Activated CD4-positive, alpha-beta T cell treated with anti-CD3 and anti-CD28 coated beads, Interleukin-2, amount 50 U/mL, for 16 hours (primary cell): ENCODE measurements around the gene RPS6KL1.

Experiments used
- DNase-seq: peaks from one replicate; pipeline ENCODE4 v3.0.0-alpha.2; 2020

Gene RPS6KL1

DNA sequence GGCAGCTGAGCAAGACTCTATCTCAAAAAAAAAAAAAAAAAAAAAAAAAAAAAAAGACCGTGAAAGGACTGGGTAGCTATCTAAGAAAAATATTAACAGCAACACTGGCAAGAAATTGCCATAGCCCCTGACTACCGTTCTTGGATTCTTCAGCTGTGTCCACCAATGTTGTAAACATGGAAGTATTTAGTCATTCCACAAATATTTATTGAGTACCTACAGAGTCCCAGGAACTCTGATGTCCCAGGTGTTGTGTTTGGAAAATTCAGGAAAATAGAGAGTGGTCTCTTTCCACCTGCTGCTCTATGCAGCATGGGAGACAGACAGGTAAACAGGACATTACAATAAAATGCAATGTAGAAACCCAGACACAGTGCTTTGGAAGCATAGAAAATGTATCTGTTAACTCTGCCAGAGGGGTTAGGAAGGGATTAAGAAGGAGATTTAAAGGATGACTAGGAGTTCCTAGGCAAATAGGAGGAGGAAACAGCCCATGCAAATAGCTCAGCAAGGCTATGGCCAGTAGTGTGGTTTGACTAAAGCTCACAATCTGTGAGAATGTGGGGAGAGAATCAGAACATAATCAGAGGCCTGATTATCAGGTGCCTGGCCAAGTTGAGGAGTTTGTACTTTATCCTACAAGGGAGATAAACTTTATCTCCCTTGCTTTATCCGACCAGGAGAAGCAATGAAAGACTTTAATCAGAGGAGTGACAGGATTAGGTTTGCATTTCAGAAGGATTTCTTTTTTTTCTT lies 43.5 kb downstream of the RPS6KL1 start:
- DNase-seq, result no peak

DNA sequence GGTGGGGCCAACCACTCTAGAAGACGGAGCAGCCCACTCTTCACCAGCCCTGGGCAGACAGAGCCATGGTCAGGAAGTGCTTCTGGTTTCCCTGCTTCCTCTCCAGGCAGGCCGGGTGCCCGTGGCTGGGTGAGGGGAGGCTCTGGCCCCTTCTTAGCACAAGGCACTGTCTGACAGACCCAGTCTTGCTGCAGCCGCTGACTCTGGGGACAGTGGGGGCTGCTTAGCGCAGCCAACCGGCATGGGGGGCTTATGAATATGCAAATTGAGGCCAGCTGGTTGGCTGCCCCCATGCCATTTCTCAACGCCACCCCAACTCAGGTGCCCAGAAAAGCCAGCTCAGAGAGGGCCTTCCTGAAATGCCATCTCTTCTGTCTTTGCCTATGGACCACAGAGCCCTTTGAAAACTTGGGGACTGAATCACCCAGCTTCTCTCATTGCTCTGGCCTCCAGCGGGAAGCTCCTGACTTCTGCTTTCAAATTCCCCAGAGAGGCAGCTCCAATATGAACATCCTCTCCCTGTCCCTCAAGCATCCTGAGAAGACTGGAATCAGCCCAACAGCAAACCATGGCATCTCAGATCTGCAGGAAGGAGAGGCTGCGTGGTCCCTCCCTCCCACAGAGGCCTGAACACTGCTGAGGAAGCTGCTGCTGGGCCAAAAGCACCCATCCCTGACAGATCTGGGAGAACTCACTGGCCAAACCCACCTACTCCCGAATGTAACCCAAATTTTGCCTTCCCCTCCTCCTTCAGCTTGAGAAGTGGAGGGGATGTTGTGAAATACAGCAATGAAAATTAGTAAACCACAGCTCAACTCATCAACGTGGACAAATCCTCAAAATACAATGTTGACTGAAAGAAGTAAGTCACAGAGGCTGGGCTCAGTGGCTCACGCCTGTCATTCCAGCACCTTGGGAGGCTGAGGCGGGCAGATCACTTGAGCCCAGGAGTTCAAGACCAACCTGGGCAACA lies 46.8 kb downstream of the RPS6KL1 start, which contains the start of gene PROX2:
PROX2 (minus strand) TSS at position 205 of the 973 bp plus-strand sequence. CDS start 12,311 bp downstream, outside the sequence.
- no peak for DNase-seq

DNA sequence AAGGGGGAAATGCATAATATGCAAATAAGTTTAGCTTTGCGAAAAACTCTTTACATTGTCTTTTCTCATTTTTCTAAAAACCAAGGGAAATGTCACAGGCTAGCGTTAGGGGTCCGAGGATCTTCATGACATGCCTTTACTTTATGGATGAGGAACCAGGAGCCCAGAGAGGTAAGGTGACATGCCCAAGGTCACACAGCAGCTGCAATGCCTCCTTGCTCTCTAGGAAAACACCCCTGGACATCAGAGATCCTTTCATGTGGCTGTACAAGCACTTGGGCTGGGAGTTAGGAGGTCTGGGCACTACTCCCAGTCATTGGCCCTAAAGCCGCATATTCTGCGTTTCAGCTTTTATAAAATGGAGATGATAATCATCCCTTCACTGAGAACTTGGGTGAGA lies 47.9 kb downstream of the RPS6KL1 start:
- no peak for DNase-seq

DNA sequence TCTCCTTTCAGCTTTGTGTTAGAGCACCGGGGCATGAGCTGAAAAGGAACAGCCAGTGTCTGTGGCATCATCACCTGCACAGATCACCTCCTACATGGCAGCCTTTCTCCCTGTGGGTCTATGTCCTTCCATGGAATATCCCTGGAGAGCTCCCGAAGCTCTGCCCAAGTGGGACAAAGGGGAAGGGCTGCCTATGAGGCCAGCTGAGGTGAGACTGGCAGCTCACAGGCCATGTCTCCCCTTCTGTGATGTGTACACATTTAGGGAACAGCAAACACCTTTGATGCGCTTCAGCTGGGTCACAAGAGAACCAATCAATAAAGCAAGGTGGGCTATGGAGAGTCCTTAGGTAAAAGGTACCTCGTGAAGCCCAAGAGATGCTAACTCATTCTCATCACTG lies 51.2 kb downstream of the RPS6KL1 start:
- no peak for DNase-seq

DNA sequence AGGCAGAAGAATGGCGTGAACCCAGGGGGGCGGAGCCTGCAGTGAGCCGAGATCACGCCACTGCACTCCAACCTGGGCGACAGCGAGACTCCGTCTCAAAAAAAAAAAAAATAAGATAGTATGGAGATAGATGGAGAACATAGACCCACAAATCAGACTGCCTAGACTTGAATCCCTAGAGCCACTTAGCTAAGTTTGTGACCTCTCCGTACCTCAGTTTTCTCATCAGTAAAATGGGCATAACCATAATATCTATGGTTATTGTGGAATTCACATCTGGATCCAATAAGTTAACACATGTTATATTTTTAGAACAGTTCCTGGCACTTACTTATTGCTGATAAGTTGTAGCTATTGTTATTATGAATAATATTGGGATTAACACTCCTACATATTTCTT lies 54.3 kb downstream of the RPS6KL1 start:
- DNase-seq, result no peak

DNA sequence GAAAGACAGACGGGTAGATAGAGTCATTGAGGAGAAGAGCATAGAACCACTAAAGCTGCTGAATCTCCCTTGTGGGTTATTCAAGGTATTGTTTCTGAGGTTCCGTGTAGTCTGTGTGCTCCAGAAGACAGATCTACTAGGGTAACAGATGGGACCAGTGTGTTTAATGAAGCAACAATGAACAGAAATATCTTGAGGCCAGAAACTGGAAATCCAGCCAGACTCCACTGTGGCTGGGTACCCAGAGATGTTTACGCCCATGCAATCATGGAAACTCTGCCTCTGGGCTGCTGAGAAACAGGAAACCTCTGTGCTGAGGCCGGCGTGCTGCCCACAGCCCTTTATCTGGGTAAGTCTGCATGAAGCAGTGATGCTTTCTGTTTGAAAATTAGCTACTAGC lies 55.4 kb downstream of the RPS6KL1 start:
- peak; percentile 37 for DNase-seq

DNA sequence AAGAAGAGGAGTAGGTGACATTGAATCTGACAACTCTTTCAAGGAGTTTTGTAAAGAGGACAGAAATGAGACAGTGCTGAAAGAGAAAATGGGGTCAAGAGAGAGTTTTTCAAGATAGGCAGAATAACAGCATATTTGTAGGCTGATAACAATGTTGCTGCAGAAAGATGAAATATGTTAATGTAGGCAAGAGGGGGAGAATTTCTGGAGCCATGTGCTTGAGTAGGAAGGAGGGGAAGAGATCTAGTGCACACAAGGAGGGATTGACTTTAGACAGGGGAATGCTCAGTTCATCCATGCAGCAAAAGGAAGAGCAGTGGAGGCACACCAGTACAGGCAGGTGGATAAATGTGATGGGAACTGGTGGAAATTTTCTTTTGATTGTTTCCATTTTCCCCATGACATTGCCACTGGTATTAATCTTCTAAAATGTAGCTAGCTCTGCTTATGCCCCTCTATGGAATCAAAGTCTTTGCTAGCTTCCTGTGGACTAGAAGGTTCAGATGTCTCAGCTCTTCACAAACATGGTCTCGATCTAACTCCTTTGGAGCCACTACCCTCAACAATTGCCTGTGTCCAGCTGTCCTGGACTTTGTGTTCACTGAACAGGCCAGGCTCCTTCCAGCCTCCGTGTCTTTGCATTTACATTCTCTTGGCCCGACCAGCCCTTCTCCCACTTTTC lies 56.2 kb downstream of the RPS6KL1 start:
- no peak for DNase-seq

DNA sequence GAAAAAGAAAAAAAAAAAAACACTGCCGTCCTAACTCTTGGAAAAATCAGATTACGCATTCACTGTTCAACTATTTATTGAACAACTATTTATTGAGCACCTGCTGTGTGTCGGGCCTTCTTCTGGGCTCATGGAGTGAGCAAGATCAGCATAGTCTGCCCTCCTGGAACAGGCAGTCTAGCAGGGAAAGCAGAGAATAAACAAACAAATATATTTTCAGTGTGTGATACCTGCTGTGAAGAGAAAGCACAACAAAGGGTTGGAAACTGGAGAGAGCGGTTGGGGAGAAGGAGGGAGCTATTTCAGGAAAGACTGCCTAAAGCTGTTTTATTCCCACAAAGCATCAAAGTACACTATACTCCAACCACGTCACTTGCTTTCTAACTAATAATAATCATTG lies 57.9 kb downstream of the RPS6KL1 start:
- DNase-seq, result no peak

DNA sequence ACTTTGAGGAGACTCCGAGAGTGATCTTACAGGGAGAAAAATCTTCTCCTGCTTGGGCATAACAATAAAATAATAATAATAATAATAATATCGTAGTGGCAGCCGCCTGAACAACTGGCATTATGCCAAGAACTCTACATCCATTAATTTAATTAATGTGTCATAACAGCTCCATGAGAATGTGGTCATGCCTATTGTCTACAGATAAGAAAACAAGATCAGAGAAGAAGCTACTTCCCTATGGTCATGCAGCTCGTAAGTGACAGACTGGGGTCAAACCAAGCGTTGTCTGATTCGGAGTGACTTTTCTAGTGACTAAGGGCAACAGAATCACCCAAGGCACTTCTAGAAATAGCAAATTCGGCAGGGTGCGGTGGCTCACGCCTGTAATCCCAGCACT lies 58.9 kb downstream of the RPS6KL1 start:
- no peak for DNase-seq

DNA sequence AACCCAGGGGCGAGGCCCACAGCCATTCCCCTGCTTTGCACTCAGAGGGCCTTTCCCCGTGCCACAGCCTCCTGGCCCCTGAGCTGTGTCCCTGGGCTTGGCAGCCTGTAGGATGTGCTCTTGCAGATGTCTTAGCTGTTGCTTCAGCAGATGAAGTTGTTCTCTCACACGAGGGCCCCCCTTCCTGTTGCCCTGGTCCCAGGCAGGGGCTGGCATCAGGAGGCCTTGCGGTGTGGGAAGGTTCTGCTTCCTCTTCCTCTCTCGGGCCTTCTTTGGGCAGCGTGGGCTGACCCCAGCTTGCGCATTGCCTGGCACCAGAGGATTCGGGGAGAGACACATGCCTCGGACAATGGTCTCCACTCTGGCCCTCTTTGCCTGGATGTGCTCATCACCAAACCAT lies 59.8 kb downstream of the RPS6KL1 start:
- DNase-seq, result no peak

DNA sequence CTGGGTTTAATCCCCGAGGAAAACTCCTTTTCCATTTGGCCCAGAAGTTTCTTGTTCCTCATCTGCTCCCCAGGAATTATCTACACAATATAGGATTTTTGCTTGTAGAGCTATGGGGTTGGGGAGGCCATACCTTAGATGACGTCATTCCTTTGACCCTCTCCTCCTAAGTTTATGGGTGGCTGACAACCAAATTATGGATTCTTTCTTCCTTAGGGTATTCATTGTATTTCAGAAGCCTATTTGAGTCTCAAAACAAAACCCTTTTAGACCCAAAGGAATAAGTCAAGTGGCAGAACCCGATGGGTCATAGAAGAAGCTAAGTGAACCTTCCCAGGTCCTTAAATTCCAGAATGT lies 61.3 kb downstream of the RPS6KL1 start:
- no peak for DNase-seq

DNA sequence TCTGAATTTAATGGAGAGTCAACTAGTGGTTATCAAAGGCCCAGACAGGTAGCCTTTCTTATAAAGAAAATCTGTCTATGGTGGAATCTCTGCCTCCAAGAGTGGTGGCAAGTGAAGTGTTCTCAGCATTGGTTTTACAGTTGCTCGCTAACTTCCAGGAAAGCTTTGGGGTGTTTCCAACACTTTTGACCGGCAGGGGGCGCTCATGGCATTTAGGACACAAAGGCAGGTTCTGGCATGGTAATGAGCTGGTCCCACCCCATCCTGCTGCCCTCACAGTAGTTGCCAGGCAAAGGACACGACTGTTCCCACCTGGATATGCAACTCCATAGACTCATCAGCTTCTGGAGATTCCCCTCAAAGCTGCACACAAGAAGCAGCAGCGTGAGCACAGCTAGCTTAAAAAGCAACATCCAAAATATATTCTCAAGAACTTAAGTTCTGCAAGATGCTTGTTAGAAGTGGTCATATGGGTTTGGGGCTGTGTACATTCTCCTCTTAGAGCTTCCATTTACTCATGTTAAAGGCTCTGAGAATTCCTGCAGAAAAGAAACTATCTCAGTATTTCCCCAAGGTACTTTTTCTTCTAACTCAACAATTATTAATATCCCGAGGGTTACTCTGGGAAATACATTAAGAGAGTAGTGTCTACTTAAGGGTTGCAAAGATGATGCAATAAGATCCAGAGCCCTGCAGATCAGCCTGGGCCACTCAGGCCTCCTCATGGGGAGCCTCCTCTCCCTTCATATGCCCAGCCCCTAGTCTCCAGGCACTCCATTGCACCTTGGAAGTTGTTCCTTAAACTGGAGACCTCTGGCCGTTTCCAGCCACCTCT lies 61.9 kb downstream of the RPS6KL1 start:
- DNase-seq, result peak; percentile 89

DNA sequence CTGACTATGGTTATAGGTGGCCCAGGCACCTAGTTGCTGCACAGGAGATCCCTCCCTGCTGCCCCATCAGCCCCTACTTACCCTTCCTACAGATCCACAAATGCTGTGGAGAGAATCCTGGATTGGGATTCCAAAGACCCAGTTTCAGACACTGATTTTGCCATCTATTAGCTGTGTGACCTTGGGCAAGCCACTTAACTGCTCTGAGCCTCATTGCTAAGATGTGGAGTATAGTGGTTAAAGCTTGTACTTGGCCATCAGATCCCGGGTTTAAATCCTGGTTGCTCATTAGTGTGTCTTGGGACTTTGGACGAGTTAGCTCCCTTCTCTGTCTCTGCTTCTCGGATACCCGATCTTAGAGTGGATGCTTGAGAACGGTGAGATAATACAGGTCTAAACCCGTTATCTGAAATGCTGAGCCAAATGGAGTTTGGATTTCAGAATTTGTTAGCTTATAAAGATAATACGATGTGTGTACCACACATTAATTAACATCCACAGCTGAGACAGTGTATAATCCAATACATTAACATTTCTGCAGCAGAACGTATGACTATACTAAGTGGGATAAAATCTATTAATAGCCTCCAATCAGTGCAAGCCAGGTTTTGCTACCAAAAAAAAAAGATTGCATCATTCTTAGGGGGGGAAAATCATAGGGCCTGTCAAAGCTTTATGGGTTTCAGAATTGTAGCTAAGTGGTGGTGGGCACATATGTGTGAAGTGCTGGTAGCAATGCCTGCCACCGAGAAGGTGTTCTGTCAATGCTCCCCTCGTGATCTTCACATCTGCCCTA lies 63.1 kb downstream of the RPS6KL1 start:
- DNase-seq, result no peak

DNA sequence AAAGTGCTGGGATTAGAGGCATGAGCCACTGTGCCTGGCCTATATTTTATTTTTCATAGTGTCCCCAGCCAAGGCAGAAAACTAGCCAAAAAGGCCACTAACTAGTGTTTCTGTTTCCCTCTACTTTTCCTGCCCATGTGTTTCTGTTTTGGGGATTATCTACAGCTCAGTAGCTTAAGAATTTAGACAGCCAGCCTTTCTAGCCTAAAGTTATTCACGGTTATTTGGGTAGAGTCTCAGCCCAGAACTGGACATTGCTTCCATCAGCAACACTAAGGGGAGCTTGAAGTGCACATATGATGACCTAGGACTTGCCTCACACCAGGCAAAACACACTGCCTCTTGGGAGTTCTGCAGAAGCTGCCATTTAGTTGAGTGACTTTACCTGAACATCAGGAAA lies 65.0 kb downstream of the RPS6KL1 start:
- no peak for DNase-seq

DNA sequence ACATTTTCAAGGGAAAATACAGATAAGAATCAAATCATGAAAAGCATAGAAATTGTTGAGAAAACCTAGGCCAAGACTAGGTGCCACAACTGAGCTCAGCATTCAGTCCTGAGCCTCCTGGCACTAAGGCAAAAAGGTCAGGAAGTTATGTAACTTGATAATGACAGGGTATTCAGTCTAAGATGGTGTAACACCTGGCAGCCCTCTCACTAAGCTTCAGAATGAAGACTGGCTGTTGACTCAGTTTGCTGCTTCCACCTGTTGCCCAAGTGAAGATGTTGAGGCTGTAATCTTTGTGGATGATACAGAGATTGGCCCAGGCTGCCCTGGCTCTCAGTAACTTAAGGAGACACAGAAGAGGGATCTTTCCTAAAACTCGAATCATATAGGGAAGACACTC lies 66.7 kb downstream of the RPS6KL1 start:
- no peak for DNase-seq

DNA sequence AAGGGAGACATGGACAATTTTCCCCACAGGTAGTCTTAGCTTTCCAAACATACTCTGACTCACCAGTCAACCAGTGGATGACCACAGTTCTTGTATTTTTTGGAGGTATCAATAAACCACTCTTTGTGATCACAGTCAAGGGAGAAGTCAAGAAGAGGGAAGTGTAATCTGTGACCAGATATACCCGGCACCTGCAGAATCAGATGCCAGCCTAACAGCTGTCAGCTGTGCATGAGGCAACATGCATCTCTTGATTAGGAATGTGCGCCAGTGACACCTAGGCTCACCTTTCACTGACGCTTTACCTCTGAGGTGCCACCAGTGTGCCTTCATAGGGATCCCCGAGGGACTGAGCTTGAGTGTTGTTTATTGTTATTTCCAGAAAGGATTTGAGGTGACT lies 67.1 kb downstream of the RPS6KL1 start:
- DNase-seq, result no peak

DNA sequence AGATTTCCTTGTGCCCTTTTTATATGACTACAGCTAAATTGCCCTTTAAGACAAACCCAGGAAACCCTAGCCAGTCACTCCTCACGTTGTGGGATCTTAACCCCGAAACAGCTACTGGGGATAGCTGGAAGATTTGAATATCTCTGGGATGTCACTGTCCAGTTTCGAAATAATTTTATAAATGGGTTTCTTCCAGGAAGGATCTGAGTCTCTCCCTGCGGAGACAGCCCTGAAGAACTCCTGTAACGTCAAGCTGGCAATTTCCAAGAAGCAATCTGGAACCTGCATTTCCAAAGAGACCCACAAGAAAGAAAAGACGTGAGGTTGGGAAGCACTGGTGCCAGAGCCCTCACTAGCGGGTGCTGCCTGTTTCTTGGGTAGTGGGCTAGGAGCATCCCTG lies 68.0 kb downstream of the RPS6KL1 start:
- DNase-seq, result no peak
